Measurements from ENCODE around the gene KAT8. TPM values are rescaled to one million over a fixed set of nuclear protein-coding genes. Genes with fewer than 3 reads are reported as not detected.

Gene KAT8
- polyA plus RNA-seq, 3 donors = 34.5 to 136 (median 42.0) TPM

DNA sequence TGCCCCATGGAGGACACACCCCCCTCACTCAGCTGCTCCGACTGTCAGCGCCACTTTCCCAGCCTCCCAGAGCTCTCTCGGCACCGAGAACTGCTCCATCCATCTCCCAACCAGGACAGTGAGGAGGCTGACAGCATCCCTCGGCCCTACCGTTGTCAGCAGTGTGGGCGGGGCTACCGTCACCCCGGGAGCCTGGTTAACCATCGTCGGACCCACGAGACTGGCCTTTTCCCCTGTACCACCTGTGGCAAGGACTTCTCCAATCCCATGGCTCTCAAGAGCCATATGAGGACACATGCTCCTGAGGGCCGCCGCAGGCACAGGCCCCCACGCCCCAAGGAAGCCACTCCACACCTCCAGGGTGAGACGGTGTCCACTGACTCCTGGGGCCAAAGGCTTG lies 41.1 kb upstream of the KAT8 start:
- H3K79me2 ChIP-seq (ENCODE audit: insufficient read depth, low read length) = peaks cover 92% of the 10 kb centered on the region
- intact Hi-C loops (cut with micrococcal nuclease) = no loop called here
- peak overlapping the region in 1 of 2 donors; percentile 50 for H3K27ac ChIP-seq (ENCODE audit: low read depth in 1 of 2, low read length in 2 of 2)
- H3K4me1 ChIP-seq (ENCODE audit: control insufficient read depth in 1 of 2, insufficient read depth in 2 of 2, low read length in 2 of 2) = peaks cover 36 to 44% of the 10 kb centered on the region in 2 donors
- Mint-ChIP-seq H3K4me3 (peak overlapping the region in 1 of 2 donors; percentile 37), H3K27me3 (ENCODE audit: low read depth in 3 of 3) (peaks cover 0 to 2% (median 1%) of the 10 kb centered on the region in 3 donors), H3K4me1 (peaks cover 44% of the 10 kb centered on the region), H3K27ac (peak overlapping the region in 4 of 7 donors; percentile 42 to 70 (median 58)), H3K9me3 (no peaks in the 10 kb centered on the region), H3K36me3 (peaks cover 50 to 59% of the 10 kb centered on the region in 2 donors)
- H3K4me2 ChIP-seq (replicated peaks; ENCODE audit: extremely low read depth, low read length, poor library complexity, severe bottlenecking) = no peak overlapping the region
- no peaks in the 10 kb centered on the region for H3K9me3 ChIP-seq (replicated peaks in 1 of 2; ENCODE audit: control insufficient read depth in 1 of 2, insufficient read depth in 1 of 2, low read length in 2 of 2)
- no peak for DNase-seq
- WGBS (ENCODE audit: insufficient coverage) = 87% methylated on average over 16 of the region's 16 CpGs
- H3K4me3 ChIP-seq (replicated peaks in 1 of 3; ENCODE audit: low read depth in 2 of 3, low read length in 3 of 3) = no peak overlapping the region
- TF ChIP-seq, protein P1, sequence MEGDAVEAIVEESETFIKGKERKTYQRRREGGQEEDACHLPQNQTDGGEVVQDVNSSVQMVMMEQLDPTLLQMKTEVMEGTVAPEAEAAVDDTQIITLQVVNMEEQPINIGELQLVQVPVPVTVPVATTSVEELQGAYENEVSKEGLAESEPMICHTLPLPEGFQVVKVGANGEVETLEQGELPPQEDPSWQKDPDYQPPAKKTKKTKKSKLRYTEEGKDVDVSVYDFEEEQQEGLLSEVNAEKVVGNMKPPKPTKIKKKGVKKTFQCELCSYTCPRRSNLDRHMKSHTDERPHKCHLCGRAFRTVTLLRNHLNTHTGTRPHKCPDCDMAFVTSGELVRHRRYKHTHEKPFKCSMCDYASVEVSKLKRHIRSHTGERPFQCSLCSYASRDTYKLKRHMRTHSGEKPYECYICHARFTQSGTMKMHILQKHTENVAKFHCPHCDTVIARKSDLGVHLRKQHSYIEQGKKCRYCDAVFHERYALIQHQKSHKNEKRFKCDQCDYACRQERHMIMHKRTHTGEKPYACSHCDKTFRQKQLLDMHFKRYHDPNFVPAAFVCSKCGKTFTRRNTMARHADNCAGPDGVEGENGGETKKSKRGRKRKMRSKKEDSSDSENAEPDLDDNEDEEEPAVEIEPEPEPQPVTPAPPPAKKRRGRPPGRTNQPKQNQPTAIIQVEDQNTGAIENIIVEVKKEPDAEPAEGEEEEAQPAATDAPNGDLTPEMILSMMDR (IDR thresholded peaks at IDR 0.05) = no peak
- H2AFZ ChIP-seq (ENCODE audit: insufficient read depth, low read depth, low read length, poor library complexity, severe bottlenecking) = no peak overlapping the region
- H3K9ac ChIP-seq (ENCODE audit: insufficient read depth, low read length, poor library complexity, severe bottlenecking) = no peak overlapping the region
- no peaks in the 10 kb centered on the region for H3K27me3 ChIP-seq (ENCODE audit: control insufficient read depth in 2 of 2, insufficient read depth in 2 of 2, low read length in 2 of 2)
- peaks cover 75% of the 10 kb centered on the region for H4K20me1 ChIP-seq (ENCODE audit: insufficient read depth, low read length)
- peaks cover 52 to 54% of the 10 kb centered on the region in 2 donors for H3K36me3 ChIP-seq (replicated peaks in 1 of 2; ENCODE audit: control insufficient read depth in 1 of 2, insufficient read depth in 2 of 2, low read length in 2 of 2)

DNA sequence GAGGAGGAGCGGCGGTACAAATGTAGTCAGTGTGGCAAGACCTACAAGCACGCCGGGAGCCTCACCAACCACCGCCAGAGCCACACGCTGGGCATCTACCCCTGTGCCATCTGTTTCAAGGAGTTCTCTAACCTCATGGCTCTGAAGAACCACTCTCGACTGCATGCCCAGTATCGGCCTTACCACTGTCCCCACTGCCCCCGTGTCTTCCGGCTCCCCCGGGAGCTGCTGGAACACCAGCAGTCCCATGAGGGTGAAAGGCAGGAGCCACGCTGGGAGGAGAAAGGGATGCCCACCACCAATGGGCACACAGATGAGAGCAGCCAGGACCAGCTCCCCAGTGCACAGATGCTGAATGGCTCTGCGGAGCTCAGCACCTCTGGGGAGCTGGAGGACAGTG lies 40.4 kb upstream of the KAT8 start:
- H3K4me1 ChIP-seq (ENCODE audit: control insufficient read depth in 1 of 2, insufficient read depth in 2 of 2, low read length in 2 of 2) = peaks cover 31 to 45% of the 10 kb centered on the region in 2 donors
- peaks cover 42% of the 10 kb centered on the region for H3K4me1 Mint-ChIP-seq
- TF ChIP-seq, protein P1 (IDR thresholded peaks at IDR 0.05) = no peak

More for the DNA sequence above, 40.4 kb upstream of the KAT8 start:
- no peak overlapping the region for H3K4me3 ChIP-seq (replicated peaks in 1 of 3; ENCODE audit: low read depth in 2 of 3, low read length in 3 of 3)
- H3K27me3 Mint-ChIP-seq (ENCODE audit: low read depth in 3 of 3) = peaks cover 0 to 2% (median 1%) of the 10 kb centered on the region in 3 donors
- no peaks in the 10 kb centered on the region for H3K27me3 ChIP-seq (ENCODE audit: control insufficient read depth in 2 of 2, insufficient read depth in 2 of 2, low read length in 2 of 2)
- DNase-seq = no peak
- intact Hi-C loops (cut with micrococcal nuclease) = no loop called here
- H3K27ac Mint-ChIP-seq = peak overlapping the region in 5 of 7 donors; percentile 23 to 69 (median 37)
- peaks cover 80% of the 10 kb centered on the region for H4K20me1 ChIP-seq (ENCODE audit: insufficient read depth, low read length)
- H3K9me3 ChIP-seq (replicated peaks in 1 of 2; ENCODE audit: control insufficient read depth in 1 of 2, insufficient read depth in 1 of 2, low read length in 2 of 2) = no peaks in the 10 kb centered on the region
- no peak overlapping the region for H2AFZ ChIP-seq (ENCODE audit: insufficient read depth, low read depth, low read length, poor library complexity, severe bottlenecking)
- peaks cover 50 to 61% of the 10 kb centered on the region in 2 donors for H3K36me3 Mint-ChIP-seq
- no peak overlapping the region for H3K4me3 Mint-ChIP-seq
- no peak overlapping the region for H3K9ac ChIP-seq (ENCODE audit: insufficient read depth, low read length, poor library complexity, severe bottlenecking)
- H3K27ac ChIP-seq (ENCODE audit: low read depth in 1 of 2, low read length in 2 of 2) = no peak overlapping the region
- over 99% methylated on average over 13 of the region's 13 CpGs for WGBS (ENCODE audit: insufficient coverage)
- H3K9me3 Mint-ChIP-seq = no peaks in the 10 kb centered on the region
- H3K4me2 ChIP-seq (replicated peaks; ENCODE audit: extremely low read depth, low read length, poor library complexity, severe bottlenecking) = no peak overlapping the region
- peaks cover 91% of the 10 kb centered on the region for H3K79me2 ChIP-seq (ENCODE audit: insufficient read depth, low read length)
- peaks cover 54 to 59% of the 10 kb centered on the region in 2 donors for H3K36me3 ChIP-seq (replicated peaks in 1 of 2; ENCODE audit: control insufficient read depth in 1 of 2, insufficient read depth in 2 of 2, low read length in 2 of 2)
